ENCODE measurements around the gene YWHAG.
"Not testable (repeated sequence)": the region's sequence is repeated elsewhere in the genome, so short reads cannot be mapped to it uniquely, and the experiment has no call there.

DNA sequence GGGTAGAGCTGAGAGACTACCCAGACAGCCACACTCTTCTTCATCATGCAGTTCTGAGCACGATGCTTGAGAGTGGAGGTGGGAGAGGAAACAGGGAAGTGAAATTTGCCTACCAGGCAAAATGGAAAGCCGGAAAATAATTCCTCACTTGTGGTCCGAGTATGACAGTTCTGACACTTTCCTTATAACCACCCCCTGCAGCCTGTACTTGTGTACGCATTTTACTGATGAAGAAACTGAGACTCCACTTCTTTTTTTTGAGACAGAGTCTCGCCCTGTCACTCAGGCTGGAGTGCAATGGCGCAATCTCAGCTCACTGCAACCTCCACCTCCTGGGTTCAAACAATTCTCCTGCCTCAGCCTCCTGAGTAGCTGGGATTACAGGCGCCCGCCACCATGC lies 44.3 kb upstream of the YWHAG start:
- TF ChIP-seq, protein P1, sequence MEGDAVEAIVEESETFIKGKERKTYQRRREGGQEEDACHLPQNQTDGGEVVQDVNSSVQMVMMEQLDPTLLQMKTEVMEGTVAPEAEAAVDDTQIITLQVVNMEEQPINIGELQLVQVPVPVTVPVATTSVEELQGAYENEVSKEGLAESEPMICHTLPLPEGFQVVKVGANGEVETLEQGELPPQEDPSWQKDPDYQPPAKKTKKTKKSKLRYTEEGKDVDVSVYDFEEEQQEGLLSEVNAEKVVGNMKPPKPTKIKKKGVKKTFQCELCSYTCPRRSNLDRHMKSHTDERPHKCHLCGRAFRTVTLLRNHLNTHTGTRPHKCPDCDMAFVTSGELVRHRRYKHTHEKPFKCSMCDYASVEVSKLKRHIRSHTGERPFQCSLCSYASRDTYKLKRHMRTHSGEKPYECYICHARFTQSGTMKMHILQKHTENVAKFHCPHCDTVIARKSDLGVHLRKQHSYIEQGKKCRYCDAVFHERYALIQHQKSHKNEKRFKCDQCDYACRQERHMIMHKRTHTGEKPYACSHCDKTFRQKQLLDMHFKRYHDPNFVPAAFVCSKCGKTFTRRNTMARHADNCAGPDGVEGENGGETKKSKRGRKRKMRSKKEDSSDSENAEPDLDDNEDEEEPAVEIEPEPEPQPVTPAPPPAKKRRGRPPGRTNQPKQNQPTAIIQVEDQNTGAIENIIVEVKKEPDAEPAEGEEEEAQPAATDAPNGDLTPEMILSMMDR (conservative IDR thresholded peaks at IDR 0.05; ENCODE audit: low read length) = not testable (repeated sequence)
- TF ChIP-seq EZH2phosphoT487 (IDR thresholded peaks at IDR 0.05; ENCODE audit: borderline replicate concordance) = not testable (repeated sequence)
